ENCODE results near the gene DCC. TPM values are rescaled to one million over a fixed set of nuclear protein-coding genes. Genes with fewer than 3 reads are reported as not detected.

The DCC gene
- polyA plus RNA-seq, 1 of the 3 experiments (the other 2 are of a cell fraction): 0.20 TPM

DNA sequence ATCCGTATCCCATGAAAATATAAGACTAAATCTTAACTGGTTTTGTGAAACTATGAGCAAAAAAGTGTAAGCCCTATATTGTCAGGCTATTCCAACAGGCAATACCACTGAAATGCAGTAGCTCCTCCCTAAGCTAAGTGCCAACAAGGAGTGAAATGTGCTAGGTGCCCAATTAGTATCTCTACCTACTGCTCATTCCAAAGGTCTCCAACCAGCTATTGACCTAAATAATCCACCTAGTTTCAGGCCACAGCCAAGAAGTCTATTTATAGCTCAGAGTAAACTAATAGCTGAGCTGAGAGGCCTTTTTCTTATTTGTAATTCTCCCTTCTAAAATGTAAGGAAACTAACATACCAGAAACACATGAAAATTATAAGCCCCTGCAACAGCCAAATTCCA, 482.2 kb downstream of the DCC start (continued):
- TF ChIP-seq, protein P1, sequence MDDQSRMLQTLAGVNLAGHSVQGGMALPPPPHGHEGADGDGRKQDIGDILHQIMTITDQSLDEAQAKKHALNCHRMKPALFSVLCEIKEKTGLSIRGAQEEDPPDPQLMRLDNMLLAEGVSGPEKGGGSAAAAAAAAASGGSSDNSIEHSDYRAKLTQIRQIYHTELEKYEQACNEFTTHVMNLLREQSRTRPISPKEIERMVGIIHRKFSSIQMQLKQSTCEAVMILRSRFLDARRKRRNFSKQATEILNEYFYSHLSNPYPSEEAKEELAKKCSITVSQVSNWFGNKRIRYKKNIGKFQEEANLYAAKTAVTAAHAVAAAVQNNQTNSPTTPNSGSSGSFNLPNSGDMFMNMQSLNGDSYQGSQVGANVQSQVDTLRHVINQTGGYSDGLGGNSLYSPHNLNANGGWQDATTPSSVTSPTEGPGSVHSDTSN (IDR thresholded peaks at IDR 0.05): no peak
- TF ChIP-seq TCF12 (IDR thresholded peaks at IDR 0.05): no peak
- TF ChIP-seq GABPA (IDR thresholded peaks at IDR 0.05; ENCODE audit: low read depth): no peak

DNA sequence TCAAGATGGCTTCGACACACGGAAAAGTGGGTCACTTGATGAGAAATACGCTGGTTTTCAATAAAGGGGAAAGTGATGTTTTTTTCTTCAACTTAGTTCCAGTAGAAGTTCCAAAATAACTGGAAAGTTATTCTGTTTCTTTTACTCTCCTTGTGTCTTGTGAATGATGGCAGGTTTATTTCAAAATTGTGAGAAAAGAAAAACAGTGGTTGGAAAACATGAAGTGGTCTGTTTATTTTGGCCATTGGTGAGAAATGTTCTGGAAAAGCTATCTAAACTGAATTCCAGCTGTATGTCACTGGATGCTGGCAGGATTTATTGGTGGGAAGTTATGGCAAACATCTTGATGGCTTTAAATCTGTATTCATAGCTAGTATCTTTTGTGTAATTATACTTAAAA, 484.1 kb downstream of the DCC start:
- DNase-seq: no peak
- H3F3A ChIP-seq (replicated peaks; ENCODE audit: insufficient read depth): no peaks in the 10 kb centered on the region
- no peak overlapping the region for H3K27ac ChIP-seq (ENCODE audit: low read depth in 2 of 2, low read length in 1 of 2)
- H4K20me1 ChIP-seq (ENCODE audit: insufficient read depth): no peaks in the 10 kb centered on the region
- no peaks in the 10 kb centered on the region for H3K4me1 ChIP-seq (ENCODE audit: control insufficient read depth in 1 of 2, insufficient read depth in 2 of 2, low read depth in 1 of 2, low read length in 1 of 2)
- no peaks in the 10 kb centered on the region for H3K36me3 ChIP-seq (replicated peaks in 1 of 2; ENCODE audit: control insufficient read depth in 1 of 2, insufficient read depth in 2 of 2, low read length in 1 of 2)
- no peak overlapping the region for H2AFZ ChIP-seq (ENCODE audit: low read depth)
- no peaks in the 10 kb centered on the region for H3K27me3 ChIP-seq (ENCODE audit: insufficient read depth)
- no peaks in the 10 kb centered on the region for H3K9me2 ChIP-seq
- H3K9me3 ChIP-seq: no peaks in the 10 kb centered on the region
- ChIA-PET POLR2A (no interaction called here), CTCF (no interaction called here)
- no peaks in the 10 kb centered on the region for H3K79me2 ChIP-seq (ENCODE audit: insufficient read depth)
- TF ChIP-seq GATA2 (CRISPR knock-in tag; IDR thresholded peaks at IDR 0.05) (no peak), JUND (IDR thresholded peaks at IDR 0.05) (no peak), FOXM1 (IDR thresholded peaks at IDR 0.05; ENCODE audit: low read depth) (no peak), MEF2A (IDR thresholded peaks at IDR 0.05; ENCODE audit: borderline replicate concordance, low read depth) (no peak), RAD21 (IDR thresholded peaks at IDR 0.05; ENCODE audit: low read length) (no peak), SMC3 (IDR thresholded peaks at IDR 0.05; ENCODE audit: low read depth, low read length) (no peak), RFX5 (IDR thresholded peaks at IDR 0.05; ENCODE audit: low read length) (no peak), TEAD4 (IDR thresholded peaks at IDR 0.05; ENCODE audit: borderline replicate concordance, insufficient read depth) (no peak), TCF12 (IDR thresholded peaks at IDR 0.05) (no peak), EZH2phosphoT487 (IDR thresholded peaks at IDR 0.05; ENCODE audit: borderline replicate concordance, low read depth) (no peak)
- TF ChIP-seq, protein P2, sequence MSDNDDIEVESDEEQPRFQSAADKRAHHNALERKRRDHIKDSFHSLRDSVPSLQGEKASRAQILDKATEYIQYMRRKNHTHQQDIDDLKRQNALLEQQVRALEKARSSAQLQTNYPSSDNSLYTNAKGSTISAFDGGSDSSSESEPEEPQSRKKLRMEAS (IDR thresholded peaks at IDR 0.05; ENCODE audit: low read depth): no peak
- H3K4me3 ChIP-seq (ENCODE audit: low read depth in 2 of 2, low read length in 1 of 2): no peak overlapping the region
- H3K4me2 ChIP-seq: no peak overlapping the region
- WGBS (ENCODE audit: low lambda C conversion rate): 16% methylated on average over 3 of the region's 3 CpGs
- no peak overlapping the region for H3K9ac ChIP-seq

DNA sequence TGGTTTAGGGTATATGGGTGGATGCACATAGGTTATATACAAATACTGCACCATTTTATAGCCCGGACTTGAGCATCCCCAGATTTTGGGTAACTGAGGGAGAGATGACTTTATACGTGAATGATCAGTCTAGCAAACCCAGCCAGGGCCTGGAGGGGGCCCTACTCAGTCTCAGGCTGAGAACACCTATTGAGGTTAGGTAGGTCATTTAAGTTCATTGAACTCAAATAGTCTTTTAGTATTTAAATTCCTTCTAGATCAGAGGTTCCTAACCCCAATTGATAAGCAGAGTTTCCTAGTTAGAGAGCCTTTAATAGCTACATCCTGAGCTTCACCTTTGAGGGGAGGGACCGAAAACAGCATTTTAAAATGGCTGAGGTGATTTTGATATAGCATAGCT, 487.0 kb downstream of the DCC start:
- Histone ChIP-seq H3K4me3 (ENCODE audit: low read depth in 2 of 2, low read length in 1 of 2) (no peak overlapping the region), H3K9me3 (no peaks in the 10 kb centered on the region), H3K36me3 (replicated peaks in 1 of 2; ENCODE audit: control insufficient read depth in 1 of 2, insufficient read depth in 2 of 2, low read length in 1 of 2) (no peaks in the 10 kb centered on the region), H3K9me2 (no peaks in the 10 kb centered on the region), H3F3A (replicated peaks; ENCODE audit: insufficient read depth) (no peaks in the 10 kb centered on the region), H3K9ac (no peak overlapping the region), H2AFZ (ENCODE audit: low read depth) (no peak overlapping the region), H3K27ac (ENCODE audit: low read depth in 2 of 2, low read length in 1 of 2) (no peak overlapping the region), H3K27me3 (ENCODE audit: insufficient read depth) (no peaks in the 10 kb centered on the region), H3K79me2 (ENCODE audit: insufficient read depth) (no peaks in the 10 kb centered on the region), H4K20me1 (ENCODE audit: insufficient read depth) (no peaks in the 10 kb centered on the region), H3K4me2 (no peak overlapping the region), H3K4me1 (ENCODE audit: control insufficient read depth in 1 of 2, insufficient read depth in 2 of 2, low read depth in 1 of 2, low read length in 1 of 2) (no peaks in the 10 kb centered on the region)
- CTCF ChIA-PET: no interaction called here
- POLR2A ChIA-PET: no interaction called here
- no peak for TF ChIP-seq SIN3A (IDR thresholded peaks at IDR 0.05; ENCODE audit: borderline replicate concordance, low read depth, low read length)
- TF ChIP-seq POLR2AphosphoS5 (IDR thresholded peaks at IDR 0.05; ENCODE audit: low read depth, low read length): no peak
- TF ChIP-seq, protein P3, sequence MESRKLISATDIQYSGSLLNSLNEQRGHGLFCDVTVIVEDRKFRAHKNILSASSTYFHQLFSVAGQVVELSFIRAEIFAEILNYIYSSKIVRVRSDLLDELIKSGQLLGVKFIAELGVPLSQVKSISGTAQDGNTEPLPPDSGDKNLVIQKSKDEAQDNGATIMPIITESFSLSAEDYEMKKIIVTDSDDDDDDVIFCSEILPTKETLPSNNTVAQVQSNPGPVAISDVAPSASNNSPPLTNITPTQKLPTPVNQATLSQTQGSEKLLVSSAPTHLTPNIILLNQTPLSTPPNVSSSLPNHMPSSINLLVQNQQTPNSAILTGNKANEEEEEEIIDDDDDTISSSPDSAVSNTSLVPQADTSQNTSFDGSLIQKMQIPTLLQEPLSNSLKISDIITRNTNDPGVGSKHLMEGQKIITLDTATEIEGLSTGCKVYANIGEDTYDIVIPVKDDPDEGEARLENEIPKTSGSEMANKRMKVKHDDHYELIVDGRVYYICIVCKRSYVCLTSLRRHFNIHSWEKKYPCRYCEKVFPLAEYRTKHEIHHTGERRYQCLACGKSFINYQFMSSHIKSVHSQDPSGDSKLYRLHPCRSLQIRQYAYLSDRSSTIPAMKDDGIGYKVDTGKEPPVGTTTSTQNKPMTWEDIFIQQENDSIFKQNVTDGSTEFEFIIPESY (IDR thresholded peaks at IDR 0.05; ENCODE audit: borderline replicate concordance, low read depth): no peak
- TF ChIP-seq GABPA (IDR thresholded peaks at IDR 0.05; ENCODE audit: low read depth): no peak
- no peak for TF ChIP-seq NFIC (IDR thresholded peaks at IDR 0.05; ENCODE audit: borderline replicate concordance)
- DNase-seq: no peak
- WGBS (ENCODE audit: low lambda C conversion rate): 17% methylated on average over 3 of the region's 3 CpGs
